OCI-LY7 (cell line): ENCODE measurements around the gene ZNF837.

Experiments
- EZH2phosphoT487 ChIP-seq: fragments of 200-600 bp; sonication (generic); IDR thresholded peaks from 2 replicates; pipeline ENCODE4 v1.6.1; 2018; ENCODE audit warnings: low read depth, borderline replicate concordance, mild to moderate bottlenecking, mixed run types, antibody characterized with exemption, low read length, moderate library complexity, mixed read lengths
- TF ChIP-seq, protein P1 (sequence below): fragments of 200-600 bp; sonication (generic); conservative IDR thresholded peaks from 2 replicates; pipeline ENCODE4 v1.5.1; 2014; ENCODE audit warnings: mild to moderate bottlenecking, antibody characterized with exemption, low read length, moderate library complexity, mixed read lengths

DNA sequence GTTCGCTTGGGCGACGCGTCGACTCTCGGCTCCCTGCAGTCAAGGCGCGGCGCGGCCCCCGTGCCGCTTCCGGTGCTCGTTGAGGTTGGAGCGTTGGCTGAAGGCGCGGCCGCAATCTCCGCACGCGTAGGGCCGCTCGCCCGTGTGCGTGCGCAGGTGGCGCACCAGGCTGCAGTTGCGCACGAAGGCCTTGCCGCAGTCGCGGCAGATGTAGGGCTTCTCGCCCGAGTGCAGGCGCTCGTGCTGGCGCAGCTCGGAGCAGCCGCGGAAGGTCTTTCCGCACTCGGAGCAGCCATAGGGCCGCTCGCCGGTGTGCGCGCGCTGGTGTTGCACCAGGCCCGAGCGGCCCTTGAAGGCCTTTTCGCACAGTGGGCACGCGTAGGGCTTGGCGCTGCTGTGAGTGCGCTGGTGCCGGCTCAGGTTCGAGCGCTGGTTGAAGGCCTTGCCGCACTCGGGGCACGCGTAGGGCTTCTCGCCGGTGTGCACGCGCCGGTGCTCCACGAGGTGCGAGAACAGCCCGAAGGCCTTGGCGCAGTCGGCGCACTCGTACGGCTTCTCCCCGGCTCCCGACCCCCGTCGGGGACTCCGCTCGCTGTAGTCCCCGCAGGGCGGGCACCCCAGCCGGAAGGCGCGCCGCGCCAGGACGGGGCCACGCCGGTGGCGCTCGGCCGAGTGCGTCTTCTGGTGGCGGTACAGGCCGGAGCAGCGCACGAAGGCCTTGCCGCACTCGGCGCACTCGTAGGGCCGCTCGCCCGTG lies 13.0 kb downstream of the ZNF837 start:
- TF ChIP-seq, protein P1, sequence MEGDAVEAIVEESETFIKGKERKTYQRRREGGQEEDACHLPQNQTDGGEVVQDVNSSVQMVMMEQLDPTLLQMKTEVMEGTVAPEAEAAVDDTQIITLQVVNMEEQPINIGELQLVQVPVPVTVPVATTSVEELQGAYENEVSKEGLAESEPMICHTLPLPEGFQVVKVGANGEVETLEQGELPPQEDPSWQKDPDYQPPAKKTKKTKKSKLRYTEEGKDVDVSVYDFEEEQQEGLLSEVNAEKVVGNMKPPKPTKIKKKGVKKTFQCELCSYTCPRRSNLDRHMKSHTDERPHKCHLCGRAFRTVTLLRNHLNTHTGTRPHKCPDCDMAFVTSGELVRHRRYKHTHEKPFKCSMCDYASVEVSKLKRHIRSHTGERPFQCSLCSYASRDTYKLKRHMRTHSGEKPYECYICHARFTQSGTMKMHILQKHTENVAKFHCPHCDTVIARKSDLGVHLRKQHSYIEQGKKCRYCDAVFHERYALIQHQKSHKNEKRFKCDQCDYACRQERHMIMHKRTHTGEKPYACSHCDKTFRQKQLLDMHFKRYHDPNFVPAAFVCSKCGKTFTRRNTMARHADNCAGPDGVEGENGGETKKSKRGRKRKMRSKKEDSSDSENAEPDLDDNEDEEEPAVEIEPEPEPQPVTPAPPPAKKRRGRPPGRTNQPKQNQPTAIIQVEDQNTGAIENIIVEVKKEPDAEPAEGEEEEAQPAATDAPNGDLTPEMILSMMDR: no peak
- TF ChIP-seq EZH2phosphoT487: no peak
